ENCODE data around the gene TMEM62.
"Not testable (repeated sequence)": the region's sequence is repeated elsewhere in the genome, so short reads cannot be mapped to it uniquely, and the experiment has no call there.

TMEM62 gene

GRCh38 chr15:43125100-43125661 is 8.2 kb upstream of the TMEM62 start:
- no peak for DNase-seq

- DNase-seq, result no peak
Measured at GRCh38 chr15:43126356-43126755, 7.0 kb upstream of the TMEM62 start.

GRCh38 chr15:43127752-43128151 is 5.6 kb upstream of the TMEM62 start:
- DNase-seq, result no peak

- not testable (repeated sequence) for DNase-seq
Measured at GRCh38 chr15:43128174-43128979, 5.0 kb upstream of the TMEM62 start.

- no peak for DNase-seq
Measured at GRCh38 chr15:43128980-43129335, 4.4 kb upstream of the TMEM62 start.

- no peak for DNase-seq
Measured at GRCh38 chr15:43132830-43133429, 456 bp upstream of the TMEM62 start.

GRCh38 chr15:43134157-43134635 is 810 bp downstream of the TMEM62 start:
- no peak for DNase-seq

- DNase-seq, result no peak
Measured at GRCh38 chr15:43135351-43135750, 2.0 kb downstream of the TMEM62 start.

- no peak for DNase-seq
Measured at GRCh38 chr15:43143203-43143941, 10.0 kb downstream of the TMEM62 start.

- DNase-seq, result no peak
Measured at GRCh38 chr15:43144512-43144911, 11.1 kb downstream of the TMEM62 start.

GRCh38 chr15:43146184-43146583 is 12.8 kb downstream of the TMEM62 start:
- DNase-seq, result no peak

- peak; percentile 99 for DNase-seq
Measured at GRCh38 chr15:43150191-43150929, 17.0 kb downstream of the TMEM62 start.

GRCh38 chr15:43151688-43152087 is 18.3 kb downstream of the TMEM62 start:
- no peak for DNase-seq

- no peak for DNase-seq
Measured at GRCh38 chr15:43153269-43153668, 19.9 kb downstream of the TMEM62 start.

GRCh38 chr15:43165801-43166325 is 32.5 kb downstream of the TMEM62 start:
- DNase-seq, result no peak

- DNase-seq, result not testable (repeated sequence)
Measured at GRCh38 chr15:43167261-43167660, 33.9 kb downstream of the TMEM62 start.

GRCh38 chr15:43168192-43169107 is 35.1 kb downstream of the TMEM62 start:
- DNase-seq, result no peak

- DNase-seq, result no peak
Measured at GRCh38 chr15:43169888-43170287, 36.5 kb downstream of the TMEM62 start.

- DNase-seq, result not testable (repeated sequence)
Measured at GRCh38 chr15:43175656-43176309, 42.4 kb downstream of the TMEM62 start.

- not testable (repeated sequence) for DNase-seq
Measured at GRCh38 chr15:43177147-43177546, 43.8 kb downstream of the TMEM62 start.

GRCh38 chr15:43183270-43183669 is 49.9 kb downstream of the TMEM62 start:
- DNase-seq, result no peak
